K562 (cell line): ENCODE measurements around the gene BRWD1.
A peak's percentile ranks its signal among the peaks of the same experiment; 100 is the strongest.

Experiments used
- EZH2 ChIP-seq: IDR thresholded peaks from 2 replicates; pipeline ENCODE4 v1.6.1; 2012; ENCODE audit warnings: low read depth, mild to moderate bottlenecking, inconsistent platforms, low read length, borderline replicate concordance
- RREB1 ChIP-seq: fragments of 250-450 bp; sonication (Bioruptor Pico); IDR thresholded peaks from 2 replicates; pipeline ENCODE4 v1.4.0; 2020
- SMC3 ChIP-seq: conservative IDR thresholded peaks from 2 replicates; pipeline ENCODE4 v1.6.1; 2011; ENCODE audit warnings: low read depth, low read length, improper control_type of control experiment; ENCODE audit not compliant: insufficient read depth
- ZBTB40 ChIP-seq, 2 experiments: fragments of 450-650 bp in 1 of 2; sonication (generic) in 1 of 2; formaldehyde crosslinking in 1 of 2; IDR thresholded peaks; 2 replicates each; pipeline versions ENCODE4 v1.7.1 to v1.9.0; 2016 to 2022; ENCODE audit warnings: inconsistent platforms in 1 of 2, mild to moderate bottlenecking in 1 of 2, missing genetic modification reagents in 1 of 2
- TF ChIP-seq, protein P1 (sequence below), 3 experiments: IDR thresholded peaks in 2 of 3; conservative IDR thresholded peaks in 1 of 3; 2 replicates each; pipeline ENCODE4 v1.5.1; 2011 to 2012; ENCODE audit warnings: low read length in 3 of 3, mild to moderate bottlenecking in 3 of 3, control low read depth in 2 of 3, improper control_type of control experiment in 1 of 3, inconsistent platforms in 1 of 3, low read depth in 1 of 3, mixed read lengths in 1 of 3, moderate library complexity in 1 of 3; ENCODE audit not compliant: insufficient read depth in 2 of 3
- TF ChIP-seq, protein P2 (sequence below): sonication (generic); formaldehyde crosslinking; IDR thresholded peaks from 2 replicates; pipeline ENCODE4 v1.8.0; 2022; ENCODE audit warnings: missing genetic modification reagents, mild to moderate bottlenecking, borderline replicate concordance

DNA sequence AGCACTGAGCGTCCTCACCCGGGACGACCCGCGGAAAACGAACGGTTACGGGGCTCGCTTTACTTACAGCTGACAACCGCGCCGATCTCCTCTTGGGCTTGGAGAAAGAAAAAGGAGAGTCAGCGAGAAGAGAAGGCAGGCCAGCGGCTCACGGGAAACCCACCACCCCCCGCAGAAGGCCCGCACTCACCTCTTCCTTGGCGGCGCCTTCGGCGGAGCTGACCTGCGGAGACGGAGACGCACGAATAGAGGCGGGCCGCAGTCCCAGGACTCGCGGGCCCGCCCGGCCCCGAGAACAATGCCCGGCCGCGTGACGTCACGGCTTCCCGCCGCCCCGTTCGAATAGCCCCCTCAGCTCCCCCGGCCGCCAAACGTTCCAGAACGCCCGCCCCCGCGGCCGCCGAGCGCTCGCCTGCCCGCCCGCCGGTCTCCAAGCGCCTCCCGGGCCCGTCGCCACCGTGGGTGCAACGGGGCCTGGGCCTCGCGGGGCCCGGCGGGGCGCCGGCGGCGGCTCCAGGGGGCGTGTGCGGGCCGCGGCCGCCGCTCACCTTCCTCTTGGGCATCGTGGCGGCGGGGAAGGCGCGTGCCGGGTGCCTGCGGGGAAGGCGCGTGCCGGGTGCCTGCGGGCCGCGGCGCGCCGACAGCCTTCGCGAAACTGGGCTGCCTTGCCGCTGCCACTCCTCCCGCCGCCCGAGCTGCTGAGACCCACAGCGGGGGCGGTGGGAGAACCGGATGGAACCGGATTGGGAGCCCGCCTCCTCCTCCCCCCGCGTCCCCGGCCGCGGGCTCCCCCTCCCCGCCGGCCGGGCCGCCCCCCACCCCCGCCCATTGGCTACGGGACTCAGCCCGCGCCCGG lies 35.2 kb upstream of the BRWD1 start, which contains the start of gene HMGN1:
- TF ChIP-seq SMC3: no peak
- TF ChIP-seq, protein P1, sequence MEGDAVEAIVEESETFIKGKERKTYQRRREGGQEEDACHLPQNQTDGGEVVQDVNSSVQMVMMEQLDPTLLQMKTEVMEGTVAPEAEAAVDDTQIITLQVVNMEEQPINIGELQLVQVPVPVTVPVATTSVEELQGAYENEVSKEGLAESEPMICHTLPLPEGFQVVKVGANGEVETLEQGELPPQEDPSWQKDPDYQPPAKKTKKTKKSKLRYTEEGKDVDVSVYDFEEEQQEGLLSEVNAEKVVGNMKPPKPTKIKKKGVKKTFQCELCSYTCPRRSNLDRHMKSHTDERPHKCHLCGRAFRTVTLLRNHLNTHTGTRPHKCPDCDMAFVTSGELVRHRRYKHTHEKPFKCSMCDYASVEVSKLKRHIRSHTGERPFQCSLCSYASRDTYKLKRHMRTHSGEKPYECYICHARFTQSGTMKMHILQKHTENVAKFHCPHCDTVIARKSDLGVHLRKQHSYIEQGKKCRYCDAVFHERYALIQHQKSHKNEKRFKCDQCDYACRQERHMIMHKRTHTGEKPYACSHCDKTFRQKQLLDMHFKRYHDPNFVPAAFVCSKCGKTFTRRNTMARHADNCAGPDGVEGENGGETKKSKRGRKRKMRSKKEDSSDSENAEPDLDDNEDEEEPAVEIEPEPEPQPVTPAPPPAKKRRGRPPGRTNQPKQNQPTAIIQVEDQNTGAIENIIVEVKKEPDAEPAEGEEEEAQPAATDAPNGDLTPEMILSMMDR (IDR thresholded peaks at IDR 0.05 in 2 of 3, conservative IDR thresholded peaks at IDR 0.05 in 1 of 3; ENCODE audit: insufficient read depth in 2 of 3, low read depth in 1 of 3, low read length in 3 of 3): no peak; a peak in 1 of 6 replicates
- TF ChIP-seq RREB1 (CRISPR knock-in tag): peak; percentile 45; the same call in 1 of the 2 replicates
- TF ChIP-seq, protein P2, sequence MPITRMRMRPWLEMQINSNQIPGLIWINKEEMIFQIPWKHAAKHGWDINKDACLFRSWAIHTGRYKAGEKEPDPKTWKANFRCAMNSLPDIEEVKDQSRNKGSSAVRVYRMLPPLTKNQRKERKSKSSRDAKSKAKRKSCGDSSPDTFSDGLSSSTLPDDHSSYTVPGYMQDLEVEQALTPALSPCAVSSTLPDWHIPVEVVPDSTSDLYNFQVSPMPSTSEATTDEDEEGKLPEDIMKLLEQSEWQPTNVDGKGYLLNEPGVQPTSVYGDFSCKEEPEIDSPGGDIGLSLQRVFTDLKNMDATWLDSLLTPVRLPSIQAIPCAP (CRISPR knock-in tag): no peak
- peak; percentile 2 for TF ChIP-seq ZBTB40 (IDR thresholded peaks at IDR 0.05)
- TF ChIP-seq ZBTB40 (CRISPR knock-in tag; IDR thresholded peaks at IDR 0.05): no peak; the same call in 1 of the 2 replicates
- no peak for TF ChIP-seq EZH2
